ENCODE results near the gene NBPF3.
A peak's percentile ranks its signal among the peaks of the same experiment; 100 is the strongest.
"Not testable (repeated sequence)": the region's sequence is repeated elsewhere in the genome, so short reads cannot be mapped to it uniquely, and the experiment has no call there.

NBPF3 gene, protein sequence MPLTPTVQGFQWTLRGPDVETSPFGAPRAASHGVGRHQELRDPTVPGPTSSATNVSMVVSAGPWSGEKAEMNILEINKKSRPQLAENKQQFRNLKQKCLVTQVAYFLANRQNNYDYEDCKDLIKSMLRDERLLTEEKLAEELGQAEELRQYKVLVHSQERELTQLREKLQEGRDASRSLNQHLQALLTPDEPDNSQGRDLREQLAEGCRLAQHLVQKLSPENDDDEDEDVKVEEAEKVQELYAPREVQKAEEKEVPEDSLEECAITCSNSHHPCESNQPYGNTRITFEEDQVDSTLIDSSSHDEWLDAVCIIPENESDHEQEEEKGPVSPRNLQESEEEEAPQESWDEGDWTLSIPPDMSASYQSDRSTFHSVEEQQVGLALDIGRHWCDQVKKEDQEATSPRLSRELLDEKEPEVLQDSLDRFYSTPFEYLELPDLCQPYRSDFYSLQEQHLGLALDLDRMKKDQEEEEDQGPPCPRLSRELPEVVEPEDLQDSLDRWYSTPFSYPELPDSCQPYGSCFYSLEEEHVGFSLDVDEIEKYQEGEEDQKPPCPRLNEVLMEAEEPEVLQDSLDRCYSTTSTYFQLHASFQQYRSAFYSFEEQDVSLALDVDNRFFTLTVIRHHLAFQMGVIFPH

DNA sequence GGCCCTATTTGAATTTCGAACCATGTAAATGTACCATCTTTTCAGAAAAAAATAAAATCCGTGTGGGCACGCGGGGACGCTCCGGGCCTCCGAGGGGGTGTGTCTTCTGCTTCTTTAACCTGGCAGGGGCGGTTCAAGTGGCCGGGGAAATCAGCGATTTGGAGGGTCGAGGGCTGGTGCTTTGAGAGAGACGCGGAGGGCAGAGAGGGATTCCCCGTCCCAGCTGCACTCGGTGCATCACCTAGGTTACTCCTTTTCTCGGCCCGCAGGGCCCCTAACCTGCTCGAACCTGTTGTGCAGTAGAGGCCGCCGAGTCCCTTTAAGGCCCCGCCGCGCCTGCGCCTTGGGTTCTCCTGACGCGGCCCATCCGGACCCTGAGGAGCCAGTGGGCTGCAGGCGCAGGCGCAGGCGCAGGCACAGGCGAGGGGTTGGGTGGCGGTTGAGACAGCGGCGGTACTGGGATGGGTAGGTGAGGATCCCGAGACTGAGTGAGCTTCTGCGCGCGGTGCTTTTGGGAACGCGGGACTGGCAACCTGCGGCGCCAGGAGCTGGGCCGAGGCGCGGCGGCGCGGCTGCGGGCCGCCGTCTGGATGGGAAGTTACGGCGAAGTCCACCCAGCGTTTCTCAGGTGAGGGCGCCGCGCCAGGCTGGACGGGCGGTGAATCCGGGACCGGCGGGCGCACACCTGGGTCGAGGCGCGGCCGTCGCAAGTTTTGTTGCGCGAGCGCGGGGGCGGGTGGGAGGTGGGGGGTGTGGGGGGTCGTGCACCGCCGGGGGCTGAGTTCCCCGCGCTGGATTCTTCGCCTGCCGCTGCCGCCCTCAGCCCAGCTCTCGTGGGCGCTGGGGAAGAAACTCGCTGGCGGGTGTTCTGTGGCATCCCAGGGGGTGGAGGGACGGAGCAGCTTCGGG lies at the start of gene NBPF3:
Gene NBPF3 (plus strand): TSS at position 417 of the 909 bp plus-strand sequence. CDS start 4,950 bp downstream, outside the sequence.
- peak; percentile 90 for DNase-seq

DNA sequence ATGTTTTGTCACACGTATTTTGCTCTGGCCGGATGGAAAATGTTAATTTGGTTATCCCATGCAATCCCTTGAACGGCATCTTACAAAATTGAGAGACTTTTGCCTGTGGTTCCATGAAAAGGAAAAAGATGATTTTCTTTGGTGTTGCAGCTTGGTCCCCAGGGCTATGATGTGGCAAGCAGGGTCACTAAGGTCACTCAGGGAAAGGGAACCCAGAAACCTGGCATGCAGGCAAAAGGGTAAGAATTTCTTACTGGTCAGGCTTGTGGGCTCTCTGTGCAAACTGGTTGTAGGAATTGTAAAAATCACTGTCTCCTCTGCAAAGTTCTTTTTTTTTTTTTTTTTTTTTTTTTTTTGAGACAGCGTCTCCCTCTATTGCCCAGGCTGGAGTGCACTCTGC lies 48.4 kb upstream of the NBPF3 start:
- DNase-seq: no peak

DNA sequence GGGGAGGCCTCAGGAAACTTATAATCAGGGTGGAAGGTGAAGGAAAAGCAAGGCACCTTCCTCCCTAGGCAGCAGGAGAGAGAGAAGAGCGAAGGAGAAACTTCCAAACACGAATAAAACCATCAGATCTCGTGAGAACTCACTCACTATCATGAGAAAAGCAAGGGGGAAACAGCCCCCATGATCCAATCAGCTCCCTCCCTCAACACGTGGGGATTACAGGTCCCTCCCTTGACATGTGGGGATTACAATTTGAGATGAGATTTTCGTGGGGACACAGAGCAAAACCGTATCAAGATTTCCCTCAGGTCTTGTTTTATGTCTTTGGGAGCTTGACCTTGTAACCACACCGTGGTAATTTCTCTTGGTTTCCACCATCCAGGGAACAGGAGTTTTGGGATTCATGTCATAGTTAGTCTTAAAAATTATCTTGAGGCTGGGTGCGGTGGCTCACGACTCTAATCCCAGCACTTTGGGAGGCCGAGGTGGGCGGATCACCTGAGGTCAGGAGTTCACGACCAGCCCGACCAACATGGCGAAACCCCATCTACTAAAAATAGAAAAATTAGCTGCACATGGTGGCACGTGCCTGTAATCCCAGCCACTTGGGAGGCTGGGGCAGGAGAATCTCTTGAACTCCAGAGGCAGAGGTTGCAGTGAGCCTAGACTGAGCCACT lies 47.2 kb upstream of the NBPF3 start:
- no peak for DNase-seq

DNA sequence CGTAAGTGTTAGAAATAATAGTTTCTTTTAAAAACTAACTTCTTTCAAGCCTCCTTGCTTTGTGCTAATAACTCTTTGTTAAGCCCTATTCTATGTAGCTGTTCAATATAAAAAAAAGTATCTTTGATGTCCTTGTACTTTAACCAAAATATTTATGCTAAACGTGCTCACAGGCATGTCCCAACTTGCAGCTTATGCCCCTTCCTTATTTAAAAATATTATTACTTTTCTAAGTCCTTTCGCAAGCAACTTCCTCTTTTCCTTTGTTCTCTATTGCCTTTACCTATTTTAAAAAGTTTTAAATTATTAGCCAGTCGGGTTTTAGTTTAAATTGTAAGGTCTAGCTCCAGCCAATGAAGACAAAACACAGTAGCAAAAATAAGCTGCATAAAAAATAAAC lies 43.4 kb upstream of the NBPF3 start:
- DNase-seq: no peak

DNA sequence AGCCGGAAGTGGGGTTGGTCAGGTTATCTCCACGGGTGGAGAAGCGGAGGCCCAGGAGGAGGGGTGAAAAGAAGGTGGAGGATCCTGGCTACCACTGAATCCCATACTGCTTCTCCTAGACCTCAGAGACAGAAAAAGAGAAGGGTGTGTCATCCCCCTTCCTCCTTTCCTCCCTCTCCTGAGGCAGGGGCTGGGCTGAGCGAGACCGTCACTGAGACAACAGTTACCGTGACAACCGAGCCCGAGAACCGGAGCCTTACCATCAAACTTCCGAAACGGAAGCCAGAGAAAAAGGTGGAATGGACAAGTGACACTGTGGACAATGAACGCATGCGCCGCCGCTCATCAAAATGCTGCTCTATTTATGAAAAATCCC lies 42.1 kb upstream of the NBPF3 start:
- DNase-seq: peak; percentile 10

DNA sequence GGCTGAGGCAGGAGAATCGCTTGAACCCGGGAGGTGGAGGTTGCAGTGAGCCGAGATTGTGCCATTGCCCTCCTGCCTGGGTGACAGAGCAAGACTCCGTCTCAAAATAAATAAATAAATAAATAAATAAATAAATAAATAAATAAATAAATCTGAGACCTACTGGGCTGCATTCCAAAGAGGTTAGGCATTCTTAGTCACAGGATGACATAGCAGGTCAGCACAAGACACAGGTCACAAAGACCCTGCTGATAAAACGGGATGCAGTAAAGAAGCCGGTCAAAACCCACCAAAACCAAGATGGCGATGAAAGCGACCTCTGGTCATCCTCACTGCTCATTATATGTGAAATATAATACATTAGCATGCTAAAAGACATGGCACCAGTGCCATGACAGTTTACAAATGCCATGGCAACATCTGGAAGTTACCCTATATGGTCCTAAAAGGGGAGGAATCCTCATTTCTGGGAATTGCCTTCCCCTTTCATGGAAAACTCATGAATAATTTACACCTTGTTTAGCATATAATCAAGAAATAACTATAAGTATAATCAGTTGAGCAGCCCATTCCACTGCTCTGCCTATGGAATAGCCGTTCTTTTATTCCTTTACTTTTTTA lies 38.1 kb upstream of the NBPF3 start:
- not testable (repeated sequence) for DNase-seq

DNA sequence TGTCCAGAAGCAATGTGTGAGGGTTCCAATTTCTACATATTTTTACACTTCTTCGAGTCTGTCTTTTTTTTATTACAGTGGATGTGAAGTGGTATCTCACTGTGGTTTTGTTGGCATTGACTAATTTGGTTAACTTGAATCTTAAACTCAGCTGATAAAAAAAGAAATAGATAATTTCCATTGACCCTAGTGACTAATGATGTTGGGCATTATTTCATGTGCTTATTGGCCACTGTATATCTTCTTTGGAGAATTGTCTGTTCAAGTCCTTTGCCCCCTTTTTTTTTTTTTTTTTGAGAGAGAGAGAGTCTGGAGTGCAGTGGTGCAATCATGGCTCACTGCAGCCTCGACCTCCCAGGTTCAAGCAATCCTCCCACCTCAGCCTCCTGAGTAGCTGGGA lies 33.3 kb upstream of the NBPF3 start:
- DNase-seq: no peak

DNA sequence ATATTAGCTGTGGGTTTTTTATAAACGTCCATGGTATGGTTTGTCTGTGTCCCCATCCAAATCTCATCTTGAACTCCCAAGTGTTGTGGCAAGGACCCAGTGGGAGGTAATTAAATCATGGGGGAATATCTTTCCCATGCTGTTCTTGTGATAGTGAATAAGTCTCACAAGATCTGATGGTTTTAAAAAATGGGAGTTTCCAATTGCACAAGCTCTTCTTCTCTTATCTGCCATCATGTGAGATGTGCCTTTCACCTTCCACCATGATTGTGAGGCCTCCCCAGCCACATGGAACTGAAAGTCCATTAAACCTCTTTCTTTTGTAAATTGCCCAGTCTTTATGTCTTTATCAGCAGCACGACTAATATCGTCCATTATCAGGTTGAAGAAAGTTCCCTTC lies 30.0 kb upstream of the NBPF3 start:
- not testable (repeated sequence) for DNase-seq

DNA sequence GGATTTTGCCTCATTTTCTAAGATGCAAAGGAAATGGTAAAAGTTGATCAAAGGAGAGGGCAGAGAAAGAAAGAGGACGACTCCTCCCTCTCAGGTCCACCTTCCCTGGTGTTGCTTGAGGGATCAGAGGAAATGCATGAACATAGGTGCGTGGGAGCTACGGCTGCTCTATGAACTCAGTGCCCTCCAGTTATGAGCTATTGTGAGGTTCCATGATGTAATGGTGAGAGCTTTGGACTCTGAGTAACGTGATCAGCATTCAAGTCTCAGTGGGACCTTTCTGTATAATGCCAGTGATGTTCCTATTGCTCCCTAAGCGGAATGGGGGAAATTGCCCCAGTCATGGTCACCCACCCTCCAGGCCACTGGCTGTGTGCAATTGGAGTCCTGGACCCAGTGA lies 25.9 kb upstream of the NBPF3 start:
- DNase-seq: no peak

DNA sequence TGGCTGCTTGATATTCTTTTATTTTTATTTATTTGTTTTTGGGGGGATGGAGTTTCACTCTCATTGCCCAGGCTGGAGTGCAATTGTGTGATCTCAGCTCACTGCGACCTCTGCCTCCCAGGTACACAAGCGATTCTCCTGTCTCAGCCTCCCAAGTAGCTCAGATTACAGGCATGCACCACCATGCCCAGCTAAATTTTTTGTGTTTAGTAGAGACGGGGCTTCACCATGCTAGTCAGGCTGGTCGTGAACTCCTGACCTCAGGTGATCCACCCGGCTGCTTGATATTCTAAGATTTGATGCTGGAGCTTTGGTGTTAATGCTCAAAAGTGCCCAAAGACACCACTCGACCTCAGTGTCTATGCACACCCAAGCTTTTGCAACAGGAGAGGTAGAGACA lies 19.6 kb upstream of the NBPF3 start:
- not testable (repeated sequence) for DNase-seq

DNA sequence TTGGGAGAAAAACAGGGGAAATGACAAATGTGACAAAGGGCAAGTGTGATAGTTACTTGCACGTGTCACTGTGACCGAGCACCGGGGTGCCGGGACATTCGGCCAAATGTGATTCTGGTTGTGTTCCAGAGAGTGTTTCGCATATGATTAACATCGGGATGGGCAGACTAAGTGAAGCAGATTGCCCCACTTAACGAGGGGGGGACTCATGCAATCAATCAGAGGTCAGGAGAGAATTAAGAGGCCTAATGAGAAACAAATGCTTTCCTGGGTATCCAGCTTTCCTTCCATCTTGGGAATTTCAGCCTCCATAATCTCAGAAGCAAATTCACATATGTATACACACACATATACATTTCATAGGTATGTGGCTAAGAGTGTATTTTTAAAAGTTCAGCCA lies 18.6 kb upstream of the NBPF3 start:
- not testable (repeated sequence) for DNase-seq

DNA sequence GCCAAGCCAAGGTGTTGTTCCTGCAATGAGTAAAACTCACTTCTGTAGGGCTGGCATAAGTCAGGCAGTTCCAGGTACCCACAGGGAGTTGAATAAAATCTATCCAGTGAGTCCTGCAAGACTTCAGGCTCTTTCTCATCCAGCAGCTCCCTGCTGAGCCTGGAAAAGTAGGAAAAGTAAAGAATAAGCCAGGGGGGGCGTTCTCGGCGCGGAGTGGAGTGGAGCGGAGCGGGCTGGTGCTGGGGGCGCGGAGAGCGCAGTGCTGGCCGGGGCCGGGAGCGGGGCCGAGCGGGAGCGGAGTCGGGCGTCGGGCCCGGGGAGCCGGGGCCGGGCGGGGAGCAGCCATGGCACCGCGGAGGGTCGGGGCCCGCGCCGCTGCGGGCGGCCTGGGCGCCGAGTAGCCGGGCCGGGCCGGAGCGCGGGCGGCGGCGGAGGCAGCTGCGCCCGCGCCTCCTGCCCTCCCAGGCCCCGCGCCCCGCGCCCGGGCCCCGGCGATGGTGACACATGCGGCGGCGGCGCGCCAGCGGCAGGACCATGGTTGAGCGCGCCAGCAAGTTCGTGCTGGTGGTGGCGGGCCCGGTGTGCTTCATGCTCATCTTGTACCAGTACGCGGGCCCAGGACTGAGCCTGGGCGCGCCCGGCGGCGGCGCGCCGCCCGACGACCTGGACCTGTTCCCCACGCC lies 12.0 kb upstream of the NBPF3 start:
- not testable (repeated sequence) for DNase-seq

DNA sequence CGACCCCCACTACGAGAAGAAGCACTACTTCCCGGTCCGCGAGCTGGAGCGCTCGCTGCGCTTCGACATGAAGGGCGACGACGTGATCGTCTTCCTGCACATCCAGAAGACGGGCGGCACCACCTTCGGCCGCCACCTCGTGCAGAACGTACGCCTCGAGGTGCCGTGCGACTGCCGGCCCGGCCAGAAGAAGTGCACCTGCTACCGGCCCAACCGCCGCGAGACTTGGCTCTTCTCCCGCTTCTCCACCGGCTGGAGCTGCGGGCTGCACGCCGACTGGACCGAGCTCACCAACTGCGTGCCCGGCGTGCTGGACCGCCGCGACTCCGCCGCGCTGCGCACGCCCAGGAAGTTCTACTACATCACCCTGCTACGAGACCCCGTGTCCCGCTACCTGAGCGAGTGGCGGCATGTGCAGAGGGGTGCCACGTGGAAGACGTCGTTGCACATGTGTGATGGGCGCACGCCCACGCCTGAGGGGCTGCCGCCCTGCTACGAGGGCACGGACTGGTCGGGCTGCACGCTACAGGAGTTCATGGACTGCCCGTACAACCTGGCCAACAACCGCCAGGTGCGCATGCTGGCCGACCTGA lies 11.4 kb upstream of the NBPF3 start:
- not testable (repeated sequence) for DNase-seq

DNA sequence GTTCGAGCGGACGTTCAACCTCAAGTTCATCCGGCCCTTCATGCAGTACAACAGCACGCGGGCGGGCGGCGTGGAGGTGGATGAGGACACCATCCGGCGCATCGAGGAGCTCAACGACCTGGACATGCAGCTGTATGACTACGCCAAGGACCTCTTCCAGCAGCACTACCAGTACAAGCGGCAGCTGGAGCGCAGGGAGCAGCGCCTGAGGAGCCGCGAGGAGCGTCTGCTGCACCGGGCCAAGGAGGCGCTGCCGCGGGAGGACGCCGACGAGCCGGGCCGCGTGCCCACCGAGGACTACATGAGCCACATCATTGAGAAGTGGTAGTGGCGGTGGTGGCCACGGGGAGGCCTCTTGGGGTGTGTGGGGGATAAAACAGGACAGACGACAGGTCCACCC lies 10.7 kb upstream of the NBPF3 start:
- DNase-seq: not testable (repeated sequence)

DNA sequence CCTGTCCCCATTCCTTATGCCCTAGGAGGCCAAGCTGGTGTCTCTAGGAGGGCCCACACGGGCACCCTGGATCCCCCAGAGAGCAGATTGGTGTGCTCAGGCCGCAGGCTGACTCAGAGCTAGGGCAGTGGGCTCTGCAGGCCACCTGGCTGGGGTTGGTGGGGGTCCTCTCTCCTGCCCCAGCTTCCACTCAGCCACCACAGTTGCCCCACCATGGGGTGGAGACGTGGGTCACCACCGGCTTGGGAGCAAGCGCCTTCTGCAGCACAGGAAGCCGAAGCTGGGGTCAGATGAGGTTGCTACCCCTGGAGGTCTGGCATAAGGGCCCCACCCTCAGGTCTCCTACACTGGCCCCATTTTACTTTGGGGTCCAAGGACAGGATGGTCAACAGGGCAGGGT lies 9.1 kb upstream of the NBPF3 start:
- not testable (repeated sequence) for DNase-seq

DNA sequence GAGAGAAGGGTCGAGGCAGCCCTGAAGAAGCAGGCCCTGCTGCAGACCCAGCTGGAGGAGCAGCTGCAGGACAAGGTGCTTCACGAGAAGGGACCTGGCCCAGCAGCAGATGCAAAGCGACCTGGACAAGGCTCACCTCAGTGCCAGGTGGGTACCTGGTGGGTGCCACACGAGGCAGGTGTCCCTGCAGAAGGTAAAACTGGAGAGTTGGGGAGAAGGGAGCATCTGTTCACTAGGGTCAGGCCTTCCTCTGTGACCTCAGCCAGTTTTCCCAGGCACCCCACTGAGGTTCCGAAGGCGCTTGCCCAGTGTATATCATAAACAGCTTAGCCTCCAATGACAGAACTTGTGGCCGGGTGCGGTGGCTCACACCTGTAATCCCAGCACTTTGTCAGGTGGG lies 5.5 kb upstream of the NBPF3 start:
- DNase-seq: no peak

DNA sequence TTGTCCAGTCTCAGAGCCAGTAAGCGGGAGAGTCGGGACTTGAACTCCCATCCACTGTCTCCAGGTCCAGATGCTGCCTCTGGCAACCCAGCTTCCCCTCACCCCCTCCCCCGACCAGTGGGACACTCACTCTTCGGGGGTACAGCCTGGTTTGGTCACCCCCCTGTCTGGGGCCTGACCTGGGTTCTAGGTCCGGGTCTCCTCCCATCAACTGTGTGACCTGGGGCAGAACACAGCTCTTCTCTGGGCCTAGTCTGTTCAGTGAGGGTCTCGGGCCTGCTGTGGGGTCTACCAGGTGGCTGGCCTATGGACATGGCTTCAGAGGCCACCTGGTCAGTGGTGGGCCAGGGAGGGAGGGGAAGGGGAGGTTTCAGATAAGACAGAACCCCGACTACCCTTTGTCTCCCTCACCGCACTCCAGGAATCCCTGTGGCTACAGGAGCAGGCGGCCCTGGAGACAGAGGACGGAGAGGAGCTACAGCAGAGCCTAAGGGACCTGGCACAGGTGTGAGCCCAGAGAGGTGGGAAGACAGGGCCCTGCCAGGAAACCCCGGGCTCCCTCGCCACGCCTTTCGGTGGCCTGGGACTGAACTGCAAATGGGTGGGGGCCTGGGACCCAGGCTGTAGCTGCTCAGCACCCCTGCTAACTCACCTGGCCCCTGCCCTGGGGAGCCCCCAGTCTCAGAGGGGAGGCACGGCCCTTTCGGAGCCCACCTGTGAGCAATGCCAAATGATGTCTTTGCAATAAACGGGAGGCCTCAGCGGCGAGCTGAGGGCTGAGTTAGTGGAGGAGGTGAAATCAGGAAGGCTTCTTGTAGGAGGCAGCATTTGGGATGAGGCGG lies 4.1 kb upstream of the NBPF3 start:
- no peak for DNase-seq

DNA sequence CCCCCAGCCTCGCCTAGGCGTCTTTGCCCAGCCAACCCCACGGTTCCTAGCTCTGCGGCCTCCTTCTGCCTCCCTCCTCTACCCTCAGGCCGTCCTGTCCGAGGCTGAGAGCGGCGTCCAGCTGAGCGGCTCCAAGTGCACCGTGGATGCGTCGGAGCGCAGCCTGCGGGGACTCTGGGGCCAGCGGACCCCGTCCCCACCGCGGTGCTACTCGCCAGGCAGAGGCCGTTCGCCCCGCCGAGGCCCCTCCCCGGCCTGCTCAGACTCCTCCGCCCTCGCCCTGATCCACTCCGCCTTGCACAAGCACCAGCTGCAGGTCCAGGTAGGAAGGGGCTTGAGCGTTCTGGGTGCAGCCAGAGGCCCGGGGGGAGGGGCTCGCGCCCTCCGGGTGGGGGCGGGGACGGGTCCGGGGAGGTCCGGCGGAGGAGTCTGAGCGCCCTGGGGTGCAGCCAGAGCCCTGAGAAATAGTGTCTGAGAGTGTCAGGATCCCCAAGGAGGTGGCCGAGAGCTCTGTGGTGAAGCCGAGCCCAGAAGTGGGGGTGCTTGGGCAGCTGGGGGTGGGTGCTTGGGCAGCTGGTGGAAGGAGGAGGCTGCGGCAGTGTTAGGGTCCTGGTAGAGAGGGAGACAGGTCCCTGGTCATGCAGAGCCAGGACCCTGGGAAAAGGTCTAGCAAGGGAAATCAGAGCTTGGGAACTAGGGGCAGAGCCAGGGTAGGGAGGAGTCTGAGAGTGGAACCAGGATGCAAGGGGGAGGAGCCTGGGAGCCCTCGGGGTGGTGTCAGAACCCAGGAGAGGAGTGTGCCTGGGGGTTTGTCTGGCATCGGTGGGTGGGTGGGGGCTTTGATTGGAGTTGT lies 3.2 kb upstream of the NBPF3 start:
- DNase-seq: no peak

DNA sequence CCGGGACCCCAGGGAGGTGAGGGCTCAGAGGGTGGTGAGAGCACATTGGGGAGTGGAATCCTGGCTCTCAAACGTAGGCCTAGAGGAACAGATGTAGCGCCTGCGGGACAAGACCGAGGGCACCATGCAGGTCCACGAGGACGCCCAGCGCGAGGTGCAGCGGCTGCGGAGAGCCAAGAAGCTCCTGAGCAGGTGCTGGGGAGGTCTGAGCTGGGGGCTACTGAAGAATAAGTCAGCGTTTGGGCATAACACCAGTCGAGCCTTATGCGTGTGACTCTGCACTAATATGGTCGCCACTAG lies 2.6 kb upstream of the NBPF3 start:
- no peak for DNase-seq

Measured in activated naive CD4-positive, alpha-beta T cell treated with Interleukin-2 at 50 U/mL for 16 hours (primary cell).